Heart right ventricle (tissue), 16 donors: Measurements from ENCODE around the gene TIAM1. TPM values are rescaled to one million over a fixed set of nuclear protein-coding genes. Genes with fewer than 3 reads are reported as not detected.

Experiments
- ATAC-seq, 8 donors: fragments of 200-7000 bp; cut with Tn5 transposase; one replicate each; pipeline ENCODE4 v1.9.1; 2020; ENCODE audit warnings: mild to moderate bottlenecking in 8 of 8, moderate library complexity in 8 of 8, moderate number of reproducible peaks in 1 of 8
- DNase-seq, 2 donors: peaks; one replicate each; pipeline ENCODE4 v3.0.0-alpha.2; 2020
- H3K27ac ChIP-seq, 10 donors: fragments of 200-600 bp; sonication (generic) in 2 of 10; one replicate each; pipeline versions ENCODE4 v1.5.0 to v1.8.0; 2020 to 2022; ENCODE audit warnings: mild to moderate bottlenecking in 3 of 10
- H3K27me3 ChIP-seq, 7 donors: fragments of 200-600 bp; one replicate each; pipeline ENCODE4 v1.8.0; 2021 to 2022; ENCODE audit warnings: mild to moderate bottlenecking in 2 of 7
- H3K36me3 ChIP-seq, 9 donors: fragments of 200-600 bp; sonication (generic) in 1 of 9; one replicate each; pipeline versions ENCODE4 v1.5.0 to v1.8.0; 2020 to 2022; ENCODE audit warnings: mild to moderate bottlenecking in 2 of 9
- H3K4me1 ChIP-seq, 9 donors: fragments of 200-600 bp; sonication (generic) in 1 of 9; one replicate each; pipeline versions ENCODE4 v1.5.0 to v1.8.0; 2020 to 2022; ENCODE audit warnings: mild to moderate bottlenecking in 4 of 9
- H3K4me3 ChIP-seq, 10 donors: fragments of 200-600 bp; sonication (generic) in 2 of 10; one replicate each; pipeline versions ENCODE4 v1.5.0 to v1.8.0; 2020 to 2022; ENCODE audit warnings: mild to moderate bottlenecking in 7 of 10, moderate library complexity in 2 of 10
- H3K9me3 ChIP-seq, 11 donors: fragments of 200-600 bp in 10 of 11; sonication (generic) in 2 of 11; one replicate each; pipeline versions ENCODE4 v1.5.0 to v1.8.0; 2013 to 2022; ENCODE audit warnings: mild to moderate bottlenecking in 2 of 11, control low read depth in 1 of 11, moderate library complexity in 1 of 11
- WGBS, 2 donors: extraction: QIAGEN DNeasy Blood & Tissue Kit; methylation state at CpG; one replicate each; pipeline ENCODE4 v1.1.7; 2013; ENCODE audit warnings: inconsistent platforms in 1 of 2; 5-methylcytosine and 5-hydroxymethylcytosine counted together
- intact Hi-C, 10 donors: fragments of 100-400 bp; cut with DNase I; formaldehyde crosslinking; loops; one replicate each; pipeline versions ENCODE4 v1.11.1 to v1.14.2; 2022
- polyA plus RNA-seq, 2 donors: library from polyadenylated mRNA; stranded (reverse); fragments of 200-250 nt; gene quantifications; one replicate each; pipeline ENCODE4 v1.2.3, GENCODE V29; 2013
- total RNA-seq, 10 donors: library from RNA; stranded (reverse); fragmentation: NEBNext Ultra II Directional in 3 of 10; extraction: Animal tissue kit (Norgen Biotek cat#: 25700) in 3 of 10; gene quantifications; one replicate each; pipeline versions ENCODE4 v1.2.1 to v1.2.4, GENCODE V29; 2021 to 2023
- TF ChIP-seq, protein P1 (sequence below), 9 donors: fragments of 200-600 bp; sonication (generic) in 2 of 9; IDR thresholded peaks; one replicate each; pipeline versions ENCODE4 v1.5.0 to v1.8.0; 2021 to 2022; ENCODE audit warnings: antibody characterized with exemption in 9 of 9, mild to moderate bottlenecking in 5 of 9, moderate library complexity in 1 of 9
- donor health status: Arrhythmogenic right ventricular cardiomyopathy.
- donor health status: ischemic (EF 13 %, LVEDD 7.1; RV severe dilation, severe dysfunction).
- donor health status: healthy with polysubstance abuse.
- donor health status: DM: no; HTN: yes; CAD: no.
- donor health status: DM: no; HTN: no; CAD: no.
- donor health status: ischemic (EF 25% LVEDD 6.9; RV normal size, moderate dysfunction).
- donor health status: ischemic (EF 25% LVEDD 5.7; RV mildly dilated, moderate dysfunction).
- donor health status: healthy.
- donor health status: DM: yes; HTN: yes; CAD: no.
- donor health status: Ischemic cardiomyopathy.
- donor health status: ischemic (EF 35%, LVEDD 5.7; RV mildly dilated, moderate dysfunction).
- donor health status: nonischemic (EF 11% LVEDD 7.7; RV severe dilation, severe dysfunction).
- donor health status: DM: yes; HTN: yes; CAD: no.
- donor health status: PGD.
- donor health status: ischemic (EF 29% LVEDD 5.4; RV normal size, mild dysfunction).
- donor health status: nonischemic (EF 23%, LVEDD 6.1; RV moderate dilation, normal function).

TIAM1 gene
- total and polyA plus RNA-seq, 12 donors: 0.97 to 4.5 (median 2.0) TPM

DNA sequence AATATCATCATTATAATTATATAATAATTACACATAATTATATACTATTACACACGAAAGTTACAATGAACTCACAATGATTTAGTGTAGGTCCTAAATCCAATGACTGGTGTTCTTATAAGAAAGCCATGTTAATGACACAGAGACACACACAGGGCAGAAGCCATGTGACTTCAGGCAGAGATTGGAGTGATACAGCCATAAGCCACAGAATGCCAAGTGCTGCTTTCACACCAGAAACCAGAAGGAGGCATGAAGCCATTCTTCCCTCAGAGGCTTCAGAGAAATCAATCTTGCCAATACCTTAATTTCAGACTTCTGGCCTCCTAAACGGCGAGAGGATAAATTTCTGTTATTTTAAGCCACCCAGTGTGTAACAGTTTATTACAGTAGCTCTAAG is 158.4 kb downstream of the TIAM1 start:
- Histone ChIP-seq H3K4me3 (no peak overlapping the region), H3K36me3 (no peaks in the 10 kb centered on the region), H3K9me3 (no peaks in the 10 kb centered on the region), H3K27ac (no peak overlapping the region), H3K4me1 (no peaks in the 10 kb centered on the region), H3K27me3 (peaks cover 0 to 9% (median 0%) of the 10 kb centered on the region in 7 donors)
- DNase-seq (no peak), ATAC-seq (no peak)
- TF ChIP-seq, protein P1, sequence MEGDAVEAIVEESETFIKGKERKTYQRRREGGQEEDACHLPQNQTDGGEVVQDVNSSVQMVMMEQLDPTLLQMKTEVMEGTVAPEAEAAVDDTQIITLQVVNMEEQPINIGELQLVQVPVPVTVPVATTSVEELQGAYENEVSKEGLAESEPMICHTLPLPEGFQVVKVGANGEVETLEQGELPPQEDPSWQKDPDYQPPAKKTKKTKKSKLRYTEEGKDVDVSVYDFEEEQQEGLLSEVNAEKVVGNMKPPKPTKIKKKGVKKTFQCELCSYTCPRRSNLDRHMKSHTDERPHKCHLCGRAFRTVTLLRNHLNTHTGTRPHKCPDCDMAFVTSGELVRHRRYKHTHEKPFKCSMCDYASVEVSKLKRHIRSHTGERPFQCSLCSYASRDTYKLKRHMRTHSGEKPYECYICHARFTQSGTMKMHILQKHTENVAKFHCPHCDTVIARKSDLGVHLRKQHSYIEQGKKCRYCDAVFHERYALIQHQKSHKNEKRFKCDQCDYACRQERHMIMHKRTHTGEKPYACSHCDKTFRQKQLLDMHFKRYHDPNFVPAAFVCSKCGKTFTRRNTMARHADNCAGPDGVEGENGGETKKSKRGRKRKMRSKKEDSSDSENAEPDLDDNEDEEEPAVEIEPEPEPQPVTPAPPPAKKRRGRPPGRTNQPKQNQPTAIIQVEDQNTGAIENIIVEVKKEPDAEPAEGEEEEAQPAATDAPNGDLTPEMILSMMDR (IDR thresholded peaks at IDR 0.05): no peak
- WGBS, 2 donors: 88 to 90% methylated on average over 3 of the region's 3 CpGs
- intact Hi-C loops: no loop called here

- no peak for ATAC-seq
- no peak for DNase-seq
- H3K27ac ChIP-seq: peak overlapping the region in 1 of 10 donors; percentile 31
- H3K36me3 ChIP-seq: no peaks in the 10 kb centered on the region
- WGBS, 2 donors: 93 to 94% methylated on average over 6 of the region's 6 CpGs
- TF ChIP-seq, protein P1 (IDR thresholded peaks at IDR 0.05): no peak
- intact Hi-C loops: loop anchor here in 3 of 10 donors (5.0 kb wide), 2 partner anchors 73 to 88 kb away; no protein-coding TSS in a partner anchor
- no peak overlapping the region for H3K4me3 ChIP-seq
- H3K27me3 ChIP-seq: peaks cover 0 to 9% (median 0%) of the 10 kb centered on the region in 7 donors
- H3K9me3 ChIP-seq: no peaks in the 10 kb centered on the region
- no peaks in the 10 kb centered on the region for H3K4me1 ChIP-seq
Measured at GRCh38 chr21:31184876-31185275, 159.2 kb downstream of the TIAM1 start.

DNA sequence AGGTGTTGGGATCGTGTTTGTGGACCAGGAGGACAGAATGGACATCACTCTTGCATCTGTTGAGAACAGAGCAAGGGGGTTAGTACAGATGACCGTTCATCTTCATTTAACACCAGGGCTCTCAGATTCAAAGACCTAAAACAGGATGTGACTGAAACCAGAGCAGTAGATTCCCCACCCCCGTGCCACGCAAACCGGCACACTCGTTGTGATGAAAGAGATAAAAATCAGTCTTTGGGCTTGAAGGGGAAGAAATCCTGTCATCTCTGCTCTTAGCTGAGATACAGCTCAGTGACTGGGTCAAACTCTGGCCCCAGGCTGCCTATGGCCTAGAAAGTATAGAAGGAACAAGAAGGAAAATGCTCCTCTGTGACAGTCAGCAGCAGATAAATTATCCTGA is 159.6 kb downstream of the TIAM1 start:
- intact Hi-C loops: loop anchor here in 3 of 10 donors (5.0 kb wide), 2 partner anchors 72 to 87 kb away; no protein-coding TSS in a partner anchor
- H3K4me3 ChIP-seq: no peak overlapping the region
- H3K9me3 ChIP-seq: no peaks in the 10 kb centered on the region
- WGBS, 2 donors: 54 to 58% methylated on average over 6 of the region's 6 CpGs
- TF ChIP-seq, protein P1 (IDR thresholded peaks at IDR 0.05): no peak
- no peaks in the 10 kb centered on the region for H3K36me3 ChIP-seq
- DNase-seq: no peak
- peaks cover 0 to 6% (median 0%) of the 10 kb centered on the region in 7 donors for H3K27me3 ChIP-seq
- no peaks in the 10 kb centered on the region for H3K4me1 ChIP-seq
- ATAC-seq: no peak
- H3K27ac ChIP-seq: peak overlapping the region in 1 of 10 donors; percentile 31

GRCh38 chr21:31182231-31183140 is 161.6 kb downstream of the TIAM1 start:
- H3K4me1 ChIP-seq: no peaks in the 10 kb centered on the region
- no peaks in the 10 kb centered on the region for H3K36me3 ChIP-seq
- TF ChIP-seq, protein P1 (IDR thresholded peaks at IDR 0.05): no peak
- peak overlapping the region in 1 of 10 donors; percentile 53 for H3K27ac ChIP-seq
- intact Hi-C loops: loop anchor here in 4 of 10 donors (2.0 to 5.0 kb wide), 3 partner anchors 70 to 85 kb away; no protein-coding TSS in a partner anchor
- no peak overlapping the region for H3K4me3 ChIP-seq
- DNase-seq (no peak), ATAC-seq (no peak)
- 89 to 92% methylated on average over 24 of the region's 24 CpGs for WGBS, 2 donors
- H3K27me3 ChIP-seq: peaks cover 0 to 5% (median 0%) of the 10 kb centered on the region in 7 donors
- H3K9me3 ChIP-seq: no peaks in the 10 kb centered on the region
